HG03575 (cell line): ENCODE results near the gene LMBR1L.
"Not testable (repeated sequence)": the region's sequence is repeated elsewhere in the genome, so short reads cannot be mapped to it uniquely, and the experiment has no call there.

Experiments
- ATAC-seq: cut with Tn5 transposase; IDR thresholded peaks from one replicate; pipeline ENCODE4 v1.9.1; 2021; ENCODE audit not compliant: unreplicated experiment, insufficient number of reproducible peaks, low FRiP score; ENCODE audit errors: extremely low read depth

The LMBR1L gene

GRCh38 chr12:49110464-49111155 lies at the start of gene LMBR1L:
TSS of gene LMBR1L (minus strand) at chr12:49110847. CDS start at chr12:49110555, 292 bp downstream.
- ATAC-seq = peak; percentile 86

GRCh38 chr12:49160399-49160798 lies 49.8 kb upstream of the LMBR1L start:
- ATAC-seq = no peak

GRCh38 chr12:49154221-49154620 lies 43.6 kb upstream of the LMBR1L start:
- ATAC-seq = no peak

- no peak for ATAC-seq
These were observed 36.7 kb upstream of the LMBR1L start for GRCh38 chr12:49147384-49147783.

GRCh38 chr12:49146406-49146805 lies 35.8 kb upstream of the LMBR1L start:
- no peak for ATAC-seq

- no peak for ATAC-seq
These were observed 33.7 kb upstream of the LMBR1L start for GRCh38 chr12:49144384-49144783.

GRCh38 chr12:49138999-49139398 lies 28.4 kb upstream of the LMBR1L start:
- ATAC-seq = no peak

GRCh38 chr12:49138587-49138986 lies 27.9 kb upstream of the LMBR1L start:
- no peak for ATAC-seq

- ATAC-seq = no peak
These were observed 26.8 kb upstream of the LMBR1L start for GRCh38 chr12:49137476-49137875.

- not testable (repeated sequence) for ATAC-seq
These were observed 26.4 kb upstream of the LMBR1L start for GRCh38 chr12:49136997-49137396.

GRCh38 chr12:49133590-49133989 lies 22.9 kb upstream of the LMBR1L start:
- ATAC-seq = no peak

GRCh38 chr12:49133014-49133413 lies 22.4 kb upstream of the LMBR1L start:
- ATAC-seq = no peak

- ATAC-seq = no peak
These were observed 21.3 kb upstream of the LMBR1L start for GRCh38 chr12:49131894-49132461.

- ATAC-seq = no peak
These were observed 20.6 kb upstream of the LMBR1L start, which contains the start of gene TUBA1B for GRCh38 chr12:49131051-49131893. TSS of gene TUBA1B (minus strand) at chr12:49131395. CDS start at chr12:49131300, 95 bp downstream.

GRCh38 chr12:49130151-49131050 lies 19.8 kb upstream of the LMBR1L start:
- ATAC-seq = no peak

GRCh38 chr12:49129332-49130150 lies 18.9 kb upstream of the LMBR1L start:
- ATAC-seq = no peak

GRCh38 chr12:49127971-49128370 lies 17.3 kb upstream of the LMBR1L start:
- ATAC-seq = not testable (repeated sequence)
